ENCODE data around the gene GPR78.

DNA sequence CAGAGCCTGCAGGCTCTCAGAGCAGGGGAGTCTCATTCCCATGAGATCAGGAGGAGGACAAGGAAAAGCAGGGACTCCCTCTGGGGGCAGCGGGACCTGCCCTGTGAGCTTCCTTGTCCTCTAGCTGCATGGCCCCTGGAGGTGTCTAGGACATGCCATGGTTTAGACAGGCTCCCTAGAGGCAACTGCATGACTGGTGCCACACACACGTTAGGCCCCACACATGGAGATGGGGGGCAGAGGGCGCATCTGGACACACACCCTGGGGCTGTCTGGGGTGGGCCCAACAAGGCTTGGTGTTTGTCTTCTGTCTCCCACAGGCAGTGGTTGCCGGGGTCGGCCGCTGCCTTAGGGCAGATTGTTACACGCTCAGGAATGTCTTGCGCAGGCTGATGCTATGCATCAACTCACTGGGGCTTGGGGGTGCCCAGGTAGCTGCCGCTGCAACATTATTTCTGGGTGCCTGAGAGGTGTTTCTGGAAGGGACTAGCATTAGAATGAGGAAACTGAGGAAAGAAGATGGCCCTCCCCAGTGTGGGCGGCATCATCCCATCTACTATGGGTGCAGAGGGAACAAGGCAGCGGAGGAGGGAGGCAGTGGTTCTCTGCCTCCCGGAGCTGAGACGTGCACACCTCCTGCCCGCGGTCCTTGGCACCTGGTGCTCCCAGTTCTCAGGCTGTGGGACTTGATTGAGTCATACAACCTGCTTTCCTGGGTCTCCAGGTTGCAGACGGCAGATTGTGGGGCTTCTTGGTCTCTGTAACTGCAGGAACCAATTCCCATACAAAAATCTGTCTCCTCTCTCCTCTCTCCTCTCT, 32.1 kb upstream of the GPR78 start:
- no peak for TF ChIP-seq POLR2AphosphoS5 (IDR thresholded peaks at IDR 0.05)
- no peak for TF ChIP-seq CTCF (IDR thresholded peaks at IDR 0.05)

Data from upper lobe of left lung (tissue), 4 donors.